Transverse colon (tissue), 4 donors: ENCODE data around the gene EIF4EBP3. TPM values are rescaled to one million over a fixed set of nuclear protein-coding genes. Genes with fewer than 3 reads are reported as not detected.
"Not testable (repeated sequence)": the region's sequence is repeated elsewhere in the genome, so short reads cannot be mapped to it uniquely, and the experiment has no call there.

Source experiments
- DNase-seq: peaks from one replicate; pipeline ENCODE4 v3.0.0-alpha.2; 2019
- H3K27ac ChIP-seq, 4 donors: fragments of 200-600 bp; sonication (generic); 2 replicates each; pipeline ENCODE4 v1.5.1; 2016 to 2018; ENCODE audit warnings: inconsistent platforms in 4 of 4
- H3K27me3 ChIP-seq: fragments of 200-600 bp; sonication (generic); 2 replicates; pipeline ENCODE4 v1.5.1; 2017; ENCODE audit warnings: inconsistent platforms
- H3K36me3 ChIP-seq, 4 donors: fragments of 200-600 bp; sonication (generic); 2 replicates each; pipeline ENCODE4 v1.5.1; 2017 to 2019; ENCODE audit warnings: inconsistent platforms in 4 of 4
- H3K4me1 ChIP-seq, 4 donors: fragments of 200-600 bp; sonication (generic); 2 replicates each; pipeline ENCODE4 v1.5.1; 2017 to 2020; ENCODE audit warnings: inconsistent platforms in 4 of 4
- H3K4me3 ChIP-seq, 4 donors: fragments of 200-600 bp; sonication (generic); 1 replicate in 1 of 4; 2 replicates in 3 of 4; pipeline versions ENCODE4 v1.5.1 to v1.6.1; 2017 to 2019; ENCODE audit warnings: inconsistent platforms in 4 of 4
- H3K9me3 ChIP-seq, 2 donors: fragments of 200-600 bp; sonication (generic); 2 replicates each; pipeline ENCODE4 v1.5.1; 2017 to 2019; ENCODE audit warnings: inconsistent platforms in 2 of 2
- CTCF ChIP-seq, 5 experiments: fragments of 200-600 bp in 3 of 5; fragments of 450-650 bp in 2 of 5; sonication (generic) in 3 of 5; IDR thresholded peaks; 1 replicate in 2 of 5; 2 replicates in 3 of 5; pipeline ENCODE4 v1.5.1; 2016 to 2017; ENCODE audit warnings: antibody characterized with exemption in 5 of 5, inconsistent platforms in 3 of 5, mild to moderate bottlenecking in 2 of 5, moderate library complexity in 1 of 5
- EP300 ChIP-seq: sonication (generic); formaldehyde crosslinking; IDR thresholded peaks from one replicate; pipeline ENCODE4 v1.6.1; 2017; ENCODE audit warnings: antibody characterized with exemption, low read depth
- POLR2A ChIP-seq: fragments of 450-650 bp; IDR thresholded peaks from one replicate; pipeline ENCODE4 v1.6.1; 2016; ENCODE audit warnings: antibody characterized with exemption, mild to moderate bottlenecking, moderate library complexity
- POLR2AphosphoS5 ChIP-seq, 3 donors: sonication (generic); formaldehyde crosslinking; IDR thresholded peaks; one replicate each; pipeline ENCODE4 v1.6.1; 2016; ENCODE audit warnings: antibody characterized with exemption in 3 of 3
- WGBS, 2 donors: methylation state at CpG; one replicate each; pipeline ENCODE4 v1.1.5; 2018; ENCODE audit warnings: low coverage in 1 of 2; 5-methylcytosine and 5-hydroxymethylcytosine counted together
- in situ Hi-C, 4 donors: fragments of 200-750 bp; cut with MboI; loops; one replicate each; pipeline versions ENCODE4 v1.15.0 to v1.15.1; 2017; ENCODE audit warnings: low sequenced_read_pairs in 3 of 4, low pct_ligation_motif_present in 1 of 4, low pct_unique_long_range_greater_than_20kb in 1 of 4
- intact Hi-C: fragments of 100-400 bp; cut with DNase I; formaldehyde crosslinking; loops from one replicate; pipeline ENCODE4 v1.15.1; 2023; ENCODE audit warnings: low total_unique reads
- total RNA-seq, 4 donors: library from RNA; depleted of rRNA; stranded (reverse); fragments of >200 nt; gene quantifications; one replicate each; pipeline ENCODE4 v1.1.0, GENCODE V29; 2016

Gene EIF4EBP3
- total RNA-seq, 4 donors from 2014 or later: 18.0 to 56.0 (median 27.5) TPM; not detected in 1

GRCh38 chr5:140591747-140592372 is 44.4 kb downstream of the EIF4EBP3 start:
- H3K9me3 ChIP-seq: no peaks in the 10 kb centered on the region
- H3K4me1 ChIP-seq: peaks cover 0 to 24% (median 0%) of the 10 kb centered on the region in 4 donors
- H3K27ac ChIP-seq: no peak overlapping the region
- H3K4me3 ChIP-seq: no peak overlapping the region
- intact Hi-C loops (no loop called here), in situ Hi-C loops (no loop called here)
- DNase-seq: no peak
- WGBS, 2 donors: 70 to 80% methylated on average over 2 to 5 of the region's 5 CpGs
- no peak for TF ChIP-seq CTCF (IDR thresholded peaks at IDR 0.05)
- no peak for TF ChIP-seq EP300
- TF ChIP-seq POLR2A: no peak
- no peak for TF ChIP-seq POLR2AphosphoS5 (IDR thresholded peaks at IDR 0.05)
- no peaks in the 10 kb centered on the region for H3K36me3 ChIP-seq
- H3K27me3 ChIP-seq: no peaks in the 10 kb centered on the region

- H3K4me3 ChIP-seq, H3K27me3 ChIP-seq, DNase-seq, H3K27ac ChIP-seq, intact Hi-C loops, H3K36me3 ChIP-seq, in situ Hi-C loops, H3K9me3 ChIP-seq: not testable (repeated sequence)
- H3K4me1 ChIP-seq: peaks cover 0 to 24% (median 0%) of the 10 kb centered on the region in 4 donors
- WGBS, 2 donors: 65% methylated on average over 12 of the region's 14 CpGs; no CpG with 5 or more reads in 1 of the 2 donors
Measured at GRCh38 chr5:140593070-140593469, 45.6 kb downstream of the EIF4EBP3 start.

- H3K27me3 ChIP-seq: no peaks in the 10 kb centered on the region
- in situ Hi-C loops: no loop called here
- intact Hi-C loops: no loop called here
- H3K27ac ChIP-seq: no peak overlapping the region
- no peak for TF ChIP-seq CTCF (IDR thresholded peaks at IDR 0.05)
- no peak for TF ChIP-seq EP300
- no peak for TF ChIP-seq POLR2AphosphoS5 (IDR thresholded peaks at IDR 0.05)
- no peak for TF ChIP-seq POLR2A
- H3K36me3 ChIP-seq: no peaks in the 10 kb centered on the region
- DNase-seq: no peak
- H3K4me1 ChIP-seq: peaks cover 0 to 19% (median 0%) of the 10 kb centered on the region in 4 donors
- 90% methylated on average over 2 of the region's 6 CpGs; no CpG with 5 or more reads in 1 of the 2 donors for WGBS, 2 donors
- H3K9me3 ChIP-seq: no peaks in the 10 kb centered on the region
- H3K4me3 ChIP-seq: no peak overlapping the region
Measured at GRCh38 chr5:140594169-140594568, 46.7 kb downstream of the EIF4EBP3 start.

- TF ChIP-seq EP300: no peak
- TF ChIP-seq POLR2AphosphoS5 (IDR thresholded peaks at IDR 0.05): peak in 1 of 3 donors; percentile 17
- no peak for TF ChIP-seq POLR2A
- DNase-seq: peak; percentile 53
- H3K36me3 ChIP-seq: no peaks in the 10 kb centered on the region
- intact Hi-C loops (no loop called here), in situ Hi-C loops (no loop called here)
- peak overlapping the region in 3 of 4 donors; percentile 5 to 18 (median 16) for H3K27ac ChIP-seq
- no peak overlapping the region for H3K4me3 ChIP-seq
- WGBS, 2 donors: 61 to 77% methylated on average over 3 to 5 of the region's 5 CpGs
- H3K4me1 ChIP-seq: peaks cover 0 to 17% (median 0%) of the 10 kb centered on the region in 4 donors
- H3K9me3 ChIP-seq: no peaks in the 10 kb centered on the region
- H3K27me3 ChIP-seq: no peaks in the 10 kb centered on the region
Measured at GRCh38 chr5:140595538-140596300, 48.3 kb downstream of the EIF4EBP3 start.

- H3K36me3 ChIP-seq: no peaks in the 10 kb centered on the region
- H3K27ac ChIP-seq: peak overlapping the region in 1 of 4 donors; percentile 16
- intact Hi-C loops: no loop called here
- H3K9me3 ChIP-seq: no peaks in the 10 kb centered on the region
- WGBS, 2 donors: 75% methylated on average over 1 of the region's 1 CpG; no CpG with 5 or more reads in 1 of the 2 donors
- TF ChIP-seq CTCF (IDR thresholded peaks at IDR 0.05) (no peak), EP300 (no peak), POLR2A (no peak), POLR2AphosphoS5 (IDR thresholded peaks at IDR 0.05) (no peak)
- in situ Hi-C loops: no loop called here
- H3K4me3 ChIP-seq: no peak overlapping the region
- H3K4me1 ChIP-seq: peaks cover 0 to 17% (median 0%) of the 10 kb centered on the region in 4 donors
- H3K27me3 ChIP-seq: no peaks in the 10 kb centered on the region
- DNase-seq: no peak
Measured at GRCh38 chr5:140596321-140596741, 48.9 kb downstream of the EIF4EBP3 start.
